WERI-Rb-1 (cell line): ENCODE measurements around the gene ANXA8.

Experiments used
- DNase-seq: peaks from one replicate; pipeline ENCODE4 v3.0.0-alpha.2; 2020
- H3K27ac ChIP-seq: fragments of 250-450 bp; sonication (Bioruptor Pico); 2 replicates; pipeline ENCODE4 v1.5.1; 2020; ENCODE audit warnings: mild to moderate bottlenecking, moderate library complexity
- H3K27me3 ChIP-seq: fragments of 250-450 bp; sonication (Bioruptor Pico); 2 replicates; pipeline ENCODE4 v1.5.1; 2021; ENCODE audit warnings: mild to moderate bottlenecking, low read depth, moderate library complexity; ENCODE audit not compliant: insufficient read depth, severe bottlenecking
- H3K36me3 ChIP-seq: fragments of 250-450 bp; sonication (Bioruptor Pico); 2 replicates; pipeline ENCODE4 v1.5.1; 2020; ENCODE audit warnings: mild to moderate bottlenecking, moderate library complexity
- H3K4me3 ChIP-seq: 2 replicates; pipeline ENCODE4 v1.5.1; 2011; ENCODE audit warnings: low read depth, mild to moderate bottlenecking, control low read depth, low read length
- H3K9me3 ChIP-seq: fragments of 250-450 bp; sonication (Bioruptor Pico); 2 replicates; pipeline ENCODE4 v1.5.1; 2021; ENCODE audit warnings: mild to moderate bottlenecking, moderate library complexity; ENCODE audit not compliant: severe bottlenecking
- CTCF ChIP-seq: IDR thresholded peaks from 2 replicates; pipeline ENCODE4 v1.5.1; 2011; ENCODE audit warnings: low read depth, mild to moderate bottlenecking, control low read depth, inconsistent platforms, low read length

Gene ANXA8

GRCh38 chr10:47440207-47440606, 43.7 kb downstream of the ANXA8 start:
- Histone ChIP-seq H3K9me3 (peaks cover 1% of the 10 kb centered on the region), H3K36me3 (no peaks in the 10 kb centered on the region), H3K4me3 (no peak overlapping the region), H3K27ac (no peak overlapping the region), H3K27me3 (no peaks in the 10 kb centered on the region)
- TF ChIP-seq CTCF, result peak; percentile 42; the same call in 1 of the 2 replicates
- DNase-seq, result no peak

- Histone ChIP-seq H3K27ac (no peak overlapping the region), H3K4me3 (no peak overlapping the region), H3K9me3 (peaks cover 4% of the 10 kb centered on the region), H3K36me3 (no peaks in the 10 kb centered on the region), H3K27me3 (no peaks in the 10 kb centered on the region)
- peak; percentile 76 for DNase-seq
- TF ChIP-seq CTCF, result peak; percentile 76
These were observed 44.9 kb downstream of the ANXA8 start for GRCh38 chr10:47438857-47439474.

GRCh38 chr10:47435081-47435480, 48.8 kb downstream of the ANXA8 start:
- Histone ChIP-seq H3K36me3 (no peaks in the 10 kb centered on the region), H3K9me3 (peaks cover 4% of the 10 kb centered on the region), H3K27ac (no peak overlapping the region), H3K4me3 (no peak overlapping the region), H3K27me3 (no peaks in the 10 kb centered on the region)
- no peak for DNase-seq
- no peak for TF ChIP-seq CTCF

GRCh38 chr10:47425813-47426419, 58.0 kb downstream of the ANXA8 start:
- Histone ChIP-seq H3K36me3 (no peaks in the 10 kb centered on the region), H3K27me3 (no peaks in the 10 kb centered on the region), H3K27ac (no peak overlapping the region), H3K4me3 (no peak overlapping the region), H3K9me3 (no peaks in the 10 kb centered on the region)
- no peak for DNase-seq
- TF ChIP-seq CTCF, result no peak

- no peak for TF ChIP-seq CTCF
- no peak for DNase-seq
- Histone ChIP-seq H3K4me3 (no peak overlapping the region), H3K27me3 (no peaks in the 10 kb centered on the region), H3K9me3 (no peaks in the 10 kb centered on the region), H3K27ac (no peak overlapping the region), H3K36me3 (no peaks in the 10 kb centered on the region)
These were observed 59.7 kb downstream of the ANXA8 start for GRCh38 chr10:47424231-47424630.

GRCh38 chr10:47423476-47423875, 60.4 kb downstream of the ANXA8 start:
- H3K4me3 ChIP-seq, result no peak overlapping the region
- H3K27ac ChIP-seq, result no peak overlapping the region
- no peaks in the 10 kb centered on the region for H3K27me3 ChIP-seq
- H3K9me3 ChIP-seq, result no peaks in the 10 kb centered on the region
- H3K36me3 ChIP-seq, result no peaks in the 10 kb centered on the region
- no peak for TF ChIP-seq CTCF
- no peak for DNase-seq
